SIG-M5 treated with dmso at 0.1 percent for 504 hours (cell line): Measurements from ENCODE around the gene SCAF4.
"Not testable (repeated sequence)": the region's sequence is repeated elsewhere in the genome, so short reads cannot be mapped to it uniquely, and the experiment has no call there.

ENCODE experiments used
- DNase-seq: peaks from one replicate; lab custom pipeline; 2025; ENCODE audit not compliant: unreplicated experiment; lab: John Stamatoyannopoulos, UW

The SCAF4 gene

DNA sequence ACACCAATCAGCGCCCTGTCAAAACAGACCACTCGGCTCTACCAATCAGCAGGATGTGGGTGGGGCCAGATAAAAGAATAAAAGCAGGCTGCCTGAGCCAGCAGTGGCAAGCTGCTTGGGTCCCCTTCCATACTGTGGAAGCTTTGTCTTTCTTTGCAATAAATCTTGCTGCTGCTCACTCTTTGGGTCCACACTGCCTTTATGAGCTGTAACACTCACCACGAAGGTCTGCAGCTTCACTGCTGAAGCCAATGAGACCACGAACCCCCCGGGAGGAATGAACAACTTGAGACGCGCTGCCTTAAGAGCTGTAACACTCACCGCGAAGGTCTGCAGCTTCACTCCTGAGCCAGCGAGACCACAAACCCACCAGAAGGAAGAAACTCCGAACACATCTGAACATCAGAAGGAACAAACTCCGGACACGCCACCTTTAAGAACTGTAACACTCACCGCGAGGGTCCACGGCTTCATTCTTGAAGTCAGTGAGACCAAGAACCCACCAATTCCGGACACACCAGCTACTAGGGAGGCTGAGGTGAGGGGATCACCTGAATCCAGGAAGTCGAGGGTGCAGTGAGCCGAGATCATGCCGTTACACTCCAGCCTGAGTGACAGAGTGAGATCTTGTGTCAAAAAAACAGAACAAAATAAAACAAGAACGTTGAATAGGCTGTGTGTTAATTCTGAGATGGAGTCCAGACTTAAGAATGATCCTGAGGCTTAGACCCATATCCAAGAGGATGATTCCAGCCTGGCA is 76.9 kb downstream of the SCAF4 start:
- not testable (repeated sequence) for DNase-seq

DNA sequence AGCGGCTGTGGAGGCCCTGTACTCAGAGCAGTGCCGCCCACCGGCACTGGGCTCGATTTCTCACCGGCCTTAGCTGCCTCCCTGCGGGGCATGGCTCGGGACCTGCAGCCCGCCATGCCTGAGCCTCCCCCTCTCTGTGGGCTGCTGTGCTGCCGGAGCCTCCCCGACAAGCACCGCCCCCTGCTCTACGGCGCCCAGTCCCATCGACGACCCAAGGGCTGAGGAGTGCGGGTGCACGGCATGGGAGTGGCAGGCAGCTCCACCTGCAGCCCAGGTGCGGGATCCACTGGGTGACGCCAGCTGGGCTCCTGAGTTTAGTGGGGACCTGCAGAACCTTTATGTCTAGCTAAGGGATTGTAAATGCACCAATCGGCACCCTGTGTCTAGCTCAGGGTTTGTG is 77.6 kb downstream of the SCAF4 start:
- DNase-seq = no peak

DNA sequence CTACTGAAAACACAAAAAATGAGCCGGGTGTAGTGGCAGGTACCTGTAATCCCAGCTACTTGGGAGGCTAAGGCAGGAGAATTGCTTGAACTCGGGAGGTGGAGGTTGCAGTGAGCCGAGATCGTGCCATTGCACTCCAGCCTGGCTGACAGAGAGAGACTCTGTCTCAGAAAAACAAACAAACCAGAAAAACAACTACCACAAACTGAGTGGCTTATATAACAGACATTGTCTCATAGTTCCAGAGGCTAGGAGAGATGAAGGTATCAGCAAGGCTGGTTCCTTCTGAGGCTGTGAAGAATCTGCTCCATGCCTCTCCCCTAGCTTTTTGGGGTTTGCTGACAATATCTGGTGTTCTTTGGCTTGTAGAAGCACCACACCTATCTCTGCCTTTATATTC is 80.4 kb downstream of the SCAF4 start:
- DNase-seq = not testable (repeated sequence)

DNA sequence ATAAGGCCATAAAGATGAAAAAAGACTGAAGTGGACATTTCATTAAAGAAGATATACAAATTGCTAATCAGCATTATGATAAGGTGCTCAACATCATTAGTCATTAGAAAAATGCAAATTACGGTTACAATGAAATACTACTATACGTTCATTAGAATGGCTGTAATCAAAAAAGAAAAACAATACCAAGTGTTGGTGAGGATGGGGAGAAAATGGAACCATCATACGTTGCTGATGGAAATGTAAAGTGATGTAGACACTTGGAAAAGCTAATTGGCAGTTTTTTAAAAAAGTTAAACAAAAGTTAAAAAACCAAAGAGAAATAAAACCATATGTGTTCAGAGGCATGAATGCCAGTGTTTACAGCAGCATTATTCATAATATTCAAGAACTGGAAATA is 81.0 kb downstream of the SCAF4 start:
- DNase-seq = no peak

DNA sequence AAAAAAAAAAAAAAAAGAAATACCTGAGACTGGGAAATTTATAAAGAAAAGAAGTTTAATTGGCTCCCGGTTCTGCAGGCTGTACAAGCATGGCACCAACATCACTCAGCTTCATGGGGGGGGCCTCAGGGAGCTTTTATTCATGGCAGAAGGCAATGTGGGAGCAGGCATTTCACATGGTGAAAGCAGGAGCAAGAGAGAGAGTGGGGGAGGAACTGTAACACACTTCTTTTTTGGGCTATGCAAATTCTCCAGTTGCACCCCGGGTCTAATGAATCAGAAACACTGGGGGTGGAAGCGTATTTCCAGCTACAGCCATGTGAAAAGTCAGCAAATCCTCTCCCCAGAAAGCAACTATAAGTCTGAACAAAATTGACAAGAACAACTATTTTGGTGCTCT is 84.3 kb downstream of the SCAF4 start:
- DNase-seq = no peak

DNA sequence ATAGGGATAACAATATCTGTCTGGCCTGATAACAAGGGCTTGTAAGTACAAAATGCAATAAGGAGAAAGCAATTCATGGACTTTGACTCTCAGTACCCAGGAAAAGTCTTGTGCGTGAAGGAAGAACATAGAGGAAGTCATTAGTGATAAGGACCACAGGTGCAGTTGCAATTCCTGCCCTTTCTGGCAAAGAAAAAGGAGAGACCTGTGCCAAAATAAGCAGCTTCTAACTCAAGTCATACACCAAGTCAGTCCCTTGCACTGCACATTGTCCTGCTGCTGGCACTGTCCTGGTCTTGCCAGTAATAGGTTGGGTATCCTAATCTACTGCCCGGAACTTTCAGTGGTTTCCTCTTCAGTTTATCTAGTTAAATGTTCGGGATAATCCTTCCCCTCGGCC is 87.3 kb downstream of the SCAF4 start:
- DNase-seq = no peak

DNA sequence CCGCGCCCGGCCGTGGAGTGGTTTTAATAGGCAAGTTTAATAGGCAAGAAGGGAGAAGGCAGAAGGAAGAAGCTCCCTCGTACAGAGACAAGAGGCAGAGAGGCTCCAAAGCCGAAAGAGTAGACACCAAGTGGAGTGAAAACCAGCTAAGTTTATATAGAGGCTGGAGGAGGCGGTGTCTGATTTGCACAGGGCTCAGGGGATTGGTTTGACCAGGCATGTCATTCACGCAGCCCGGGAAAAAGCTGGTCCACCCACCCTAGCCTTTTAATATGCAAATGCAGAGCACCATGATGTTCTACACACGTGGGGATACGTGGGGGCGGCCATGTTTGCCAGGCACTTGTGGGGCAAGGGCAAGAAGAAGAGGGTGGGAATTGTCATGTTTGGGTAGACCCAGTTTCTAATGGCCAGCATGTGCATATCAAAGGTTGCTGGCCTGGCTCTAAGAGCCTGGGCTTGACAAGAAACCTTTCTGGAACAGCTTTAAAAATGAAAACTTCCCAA is 90.4 kb downstream of the SCAF4 start:
- DNase-seq = no peak

DNA sequence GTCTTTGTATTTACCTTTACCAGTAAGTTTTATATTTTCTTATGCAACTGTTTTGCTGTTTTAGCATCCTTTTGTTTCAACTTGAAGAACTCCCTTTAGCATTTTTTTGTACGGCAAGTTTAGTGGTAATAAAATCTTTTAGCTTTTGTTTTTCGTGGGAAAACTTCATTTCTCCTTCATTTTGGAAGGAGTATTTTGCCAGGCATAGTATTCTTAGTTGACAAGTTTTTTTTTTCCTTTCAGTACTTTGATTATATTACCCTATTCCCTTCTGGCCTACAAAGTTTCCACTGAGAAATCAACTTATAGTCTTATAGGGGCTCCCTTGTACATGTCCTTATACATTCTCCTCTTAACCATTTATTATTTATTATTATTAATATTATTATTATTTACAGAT is 95.0 kb downstream of the SCAF4 start:
- DNase-seq = no peak

DNA sequence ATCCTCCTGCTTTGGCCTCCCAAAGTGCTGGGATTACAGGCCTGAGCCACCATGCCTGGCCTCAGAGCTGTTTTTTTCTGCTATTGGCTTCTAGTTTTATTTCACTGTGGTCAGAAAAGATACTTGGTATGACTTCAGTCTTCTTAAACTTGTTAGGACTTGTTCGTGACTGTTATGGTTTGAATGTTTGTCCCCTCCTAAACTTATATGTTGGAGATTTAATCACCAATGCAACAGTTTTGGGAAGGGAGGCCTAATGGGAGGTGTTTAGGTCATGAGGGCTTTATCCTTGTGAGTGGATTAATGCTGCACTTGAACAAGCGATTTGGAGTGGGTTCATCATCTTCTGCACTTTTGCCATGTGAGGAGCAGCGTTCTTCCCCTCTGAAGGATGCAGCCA is 96.9 kb downstream of the SCAF4 start:
- no peak for DNase-seq

DNA sequence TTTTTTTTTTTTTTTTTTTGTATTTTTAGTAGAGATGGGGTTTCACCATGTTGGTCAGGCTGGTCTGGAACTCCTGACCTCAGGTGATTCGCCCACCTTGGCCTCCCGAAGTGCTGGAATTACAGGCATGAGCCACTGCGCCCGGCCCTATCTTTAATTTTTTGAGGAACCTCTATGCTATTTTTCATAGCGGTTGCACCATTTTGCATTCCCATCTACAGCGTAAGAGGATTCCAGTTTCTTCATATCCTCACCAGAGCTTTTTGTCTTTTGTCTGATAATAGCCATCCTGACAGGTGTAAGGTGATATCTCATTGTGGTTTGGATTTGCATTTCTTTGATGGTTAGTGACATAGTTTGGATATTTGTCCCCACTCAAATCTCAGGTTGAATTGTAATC is 100.0 kb downstream of the SCAF4 start:
- DNase-seq = not testable (repeated sequence)

DNA sequence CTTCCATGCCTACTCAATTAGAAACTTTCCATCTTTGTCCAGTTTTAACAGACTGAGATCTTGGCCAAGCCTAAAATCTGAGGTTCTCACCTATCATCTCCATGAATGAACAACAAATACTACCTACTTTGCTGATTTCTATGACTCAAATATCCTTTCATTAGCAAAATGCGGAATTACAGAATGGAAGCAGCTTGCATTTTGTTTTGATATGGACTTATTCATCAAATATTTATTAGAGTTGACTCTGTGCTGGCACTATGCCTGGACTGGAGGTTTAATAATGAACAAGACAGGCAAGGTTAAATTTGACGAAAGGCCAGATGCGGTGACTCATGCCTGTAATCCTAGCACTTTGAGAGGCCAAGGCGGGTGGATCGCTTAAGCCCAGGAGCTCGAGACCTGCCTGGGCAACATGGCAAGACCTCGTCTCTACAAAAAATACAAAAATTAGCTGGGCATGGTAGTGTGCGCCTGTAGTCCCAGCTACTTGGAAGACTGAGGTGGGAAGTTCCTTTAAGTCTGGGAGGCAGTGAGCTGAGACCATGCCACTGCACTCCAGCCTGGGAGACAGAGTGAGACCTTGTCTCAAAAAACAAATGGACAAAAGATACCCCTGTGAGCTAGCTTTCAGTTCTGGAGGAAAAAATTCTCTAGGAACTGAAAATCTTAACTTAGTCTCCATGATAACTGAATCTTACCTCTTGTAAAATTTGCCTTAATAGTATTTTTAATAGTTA is 101.8 kb downstream of the SCAF4 start:
- peak; percentile 28 for DNase-seq

DNA sequence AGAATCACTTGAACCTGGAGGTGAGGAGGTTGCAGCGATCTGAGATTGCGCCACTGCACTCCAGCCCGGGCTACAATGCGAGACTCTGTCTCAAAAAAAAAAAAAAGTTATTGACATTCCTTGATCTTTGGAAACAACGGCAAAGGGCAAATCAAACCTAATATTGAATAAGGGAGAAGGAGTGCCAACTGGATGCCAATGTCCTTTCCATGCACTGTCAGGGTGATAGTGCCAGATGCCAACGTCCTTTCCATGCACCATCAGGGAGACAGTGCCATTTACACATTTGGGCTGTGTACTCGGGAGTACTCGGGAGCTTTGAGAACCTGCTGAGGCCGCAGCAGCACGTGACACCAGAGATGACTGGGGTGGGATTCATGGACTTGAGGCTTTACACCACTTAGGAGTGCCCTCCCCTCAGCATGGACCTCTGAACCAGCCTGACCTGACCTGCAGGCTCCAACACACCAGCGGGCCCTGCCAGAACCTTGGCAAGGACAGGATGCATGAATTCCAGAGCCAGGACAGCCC is 106.9 kb downstream of the SCAF4 start:
- no peak for DNase-seq

DNA sequence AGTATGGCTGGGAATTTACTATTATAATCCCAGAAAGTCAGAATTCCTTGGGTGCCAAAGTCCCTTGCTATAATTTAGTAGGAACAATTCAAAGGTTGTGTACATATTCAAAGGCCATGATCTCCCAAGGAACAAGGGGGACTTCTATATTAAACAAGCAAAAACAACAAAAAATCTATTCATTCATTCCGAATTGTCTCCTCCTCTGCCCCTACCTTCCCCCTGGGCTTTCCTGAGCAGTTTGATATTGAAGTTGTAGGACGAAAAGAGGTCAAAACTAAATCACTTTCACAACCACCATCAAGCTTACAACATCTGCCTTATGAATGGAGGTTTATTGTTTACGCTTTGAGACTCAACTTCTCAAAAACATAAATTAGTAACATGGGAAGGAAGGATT is 107.7 kb downstream of the SCAF4 start:
- no peak for DNase-seq

DNA sequence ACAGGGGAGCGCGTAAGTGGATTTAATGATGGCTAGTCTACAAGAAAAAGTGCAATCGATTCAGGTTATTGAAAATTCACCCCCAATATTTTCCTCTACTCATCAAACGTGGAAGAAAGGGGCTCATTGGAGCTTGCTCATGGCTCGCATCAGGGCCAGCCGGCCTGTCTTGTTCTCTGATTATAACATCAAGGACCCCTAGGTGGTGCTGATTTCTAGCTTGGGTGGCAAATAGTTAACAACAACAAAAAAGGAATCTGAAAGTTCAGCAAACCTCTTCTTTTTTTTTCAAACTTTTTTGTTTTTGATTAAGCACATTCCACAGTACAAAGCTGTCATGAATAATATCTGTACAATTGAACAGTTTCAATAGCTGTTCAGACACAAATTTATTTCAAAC is 108.3 kb downstream of the SCAF4 start:
- no peak for DNase-seq

DNA sequence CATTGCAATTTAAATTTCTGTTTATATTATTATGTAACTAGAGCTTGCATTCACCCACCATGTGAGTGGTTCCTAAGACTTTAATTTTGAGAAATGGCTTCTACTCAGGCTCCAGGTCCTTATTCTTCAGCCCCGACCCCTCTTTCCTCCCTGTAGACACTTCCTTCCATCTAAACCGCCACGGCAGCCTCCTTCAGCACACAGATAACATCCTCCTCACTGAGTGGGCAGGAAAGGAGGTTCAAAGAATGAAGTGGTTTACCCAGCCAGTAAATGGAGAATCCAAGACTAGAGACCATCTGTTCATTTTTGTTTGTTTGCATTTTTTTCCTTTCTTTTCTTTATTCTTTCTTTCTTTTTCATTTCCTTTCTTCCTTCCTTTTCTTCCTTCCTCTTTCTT is 109.5 kb downstream of the SCAF4 start:
- no peak for DNase-seq
